Liver (tissue), 9 donors: ENCODE data around the gene CCSER2. TPM values are rescaled to one million over a fixed set of nuclear protein-coding genes. Genes with fewer than 3 reads are reported as not detected.

Source experiments
- DNase-seq: peaks from one replicate; pipeline ENCODE4 v3.0.0-alpha.2; 2017; ENCODE audit warnings: low spot score
- H3K27ac ChIP-seq, 2 donors: one replicate each; pipeline ENCODE4 v1.7.0; 2013; ENCODE audit warnings: inconsistent platforms in 2 of 2, low read length in 2 of 2, control low read depth in 1 of 2, low read depth in 1 of 2, mild to moderate bottlenecking in 1 of 2
- H3K27me3 ChIP-seq, 4 donors: one replicate each; pipeline versions ENCODE4 v1.6.1 to v1.7.0; 2013; ENCODE audit warnings: low read length in 3 of 4, inconsistent platforms in 1 of 4, mild to moderate bottlenecking in 1 of 4, moderate library complexity in 1 of 4; ENCODE audit not compliant: control insufficient read depth in 4 of 4, insufficient read depth in 4 of 4
- H3K36me3 ChIP-seq, 4 donors: one replicate each; pipeline versions ENCODE4 v1.6.1 to v1.7.0; 2013; ENCODE audit warnings: low read length in 3 of 4, mild to moderate bottlenecking in 3 of 4, low read depth in 1 of 4, moderate library complexity in 1 of 4; ENCODE audit not compliant: control insufficient read depth in 4 of 4, insufficient read depth in 3 of 4
- H3K4me1 ChIP-seq, 4 donors: one replicate each; pipeline versions ENCODE4 v1.6.1 to v1.7.0; 2013; ENCODE audit warnings: low read length in 3 of 4, mild to moderate bottlenecking in 3 of 4, moderate library complexity in 1 of 4; ENCODE audit not compliant: control insufficient read depth in 4 of 4, insufficient read depth in 4 of 4
- H3K4me3 ChIP-seq, 3 donors: one replicate each; pipeline versions ENCODE4 v1.6.1 to v1.7.0; 2013; ENCODE audit warnings: low read length in 3 of 3, control low read depth in 1 of 3, low read depth in 1 of 3, mild to moderate bottlenecking in 1 of 3
- H3K9ac ChIP-seq, 2 donors: one replicate each; pipeline ENCODE4 v1.7.0; 2013; ENCODE audit warnings: low read length in 2 of 2, mild to moderate bottlenecking in 2 of 2, moderate library complexity in 2 of 2, control low read depth in 1 of 2, low read depth in 1 of 2
- H3K9me3 ChIP-seq, 4 donors: one replicate each; pipeline versions ENCODE4 v1.6.1 to v1.7.0; 2013; ENCODE audit warnings: low read length in 3 of 4; ENCODE audit not compliant: control insufficient read depth in 4 of 4
- ATF3 ChIP-seq: IDR thresholded peaks from 2 replicates; pipeline ENCODE4 v1.6.1; 2016; ENCODE audit warnings: antibody characterized with exemption
- CTCF ChIP-seq: fragments of 150-350 bp; IDR thresholded peaks from 2 replicates; pipeline ENCODE4 v1.5.1; 2017; ENCODE audit warnings: improper control_type of control experiment, low read depth, low read length; ENCODE audit not compliant: missing input control
- EGR1 ChIP-seq, 2 donors: IDR thresholded peaks; 2 replicates each; pipeline ENCODE4 v1.6.1; 2016 to 2018; ENCODE audit warnings: antibody characterized with exemption in 2 of 2, low read depth in 2 of 2
- FOXA1 ChIP-seq: IDR thresholded peaks from 2 replicates; pipeline ENCODE4 v1.6.1; 2016; ENCODE audit warnings: antibody characterized with exemption
- FOXA2 ChIP-seq: IDR thresholded peaks from 2 replicates; pipeline ENCODE4 v1.6.1; 2016; ENCODE audit warnings: antibody characterized with exemption
- GABPA ChIP-seq, 2 donors: IDR thresholded peaks in 1 of 2; conservative IDR thresholded peaks in 1 of 2; 2 replicates each; pipeline ENCODE4 v1.6.1; 2016; ENCODE audit warnings: antibody characterized with exemption in 2 of 2, mild to moderate bottlenecking in 1 of 2, moderate library complexity in 1 of 2
- HNF4A ChIP-seq, 2 donors: conservative IDR thresholded peaks; 2 replicates each; pipeline ENCODE4 v1.6.1; 2016; ENCODE audit warnings: antibody characterized with exemption in 2 of 2, mild to moderate bottlenecking in 2 of 2
- HNF4G ChIP-seq: IDR thresholded peaks from 2 replicates; pipeline ENCODE4 v1.6.1; 2016; ENCODE audit warnings: antibody characterized with exemption
- JUND ChIP-seq, 2 donors: IDR thresholded peaks; 2 replicates each; pipeline ENCODE4 v1.6.1; 2016; ENCODE audit warnings: antibody characterized with exemption in 2 of 2
- MAX ChIP-seq: IDR thresholded peaks from 2 replicates; pipeline ENCODE4 v1.6.1; 2016; ENCODE audit warnings: antibody characterized with exemption
- NR2F2 ChIP-seq: IDR thresholded peaks from 2 replicates; pipeline ENCODE4 v1.6.1; 2016; ENCODE audit warnings: antibody characterized with exemption
- RAD21 ChIP-seq, 2 donors: IDR thresholded peaks; 2 replicates each; pipeline ENCODE4 v1.6.1; 2016; ENCODE audit warnings: antibody characterized with exemption in 2 of 2, mild to moderate bottlenecking in 2 of 2
- REST ChIP-seq: IDR thresholded peaks from 2 replicates; pipeline ENCODE4 v1.6.1; 2016; ENCODE audit warnings: antibody characterized with exemption, mild to moderate bottlenecking
- RXRA ChIP-seq, 2 donors: IDR thresholded peaks; 2 replicates each; pipeline ENCODE4 v1.6.1; 2017 to 2018; ENCODE audit warnings: antibody characterized with exemption in 2 of 2, mild to moderate bottlenecking in 1 of 2
- SP1 ChIP-seq: IDR thresholded peaks from 2 replicates; pipeline ENCODE4 v1.6.1; 2018; ENCODE audit warnings: antibody characterized with exemption, mild to moderate bottlenecking
- YY1 ChIP-seq: IDR thresholded peaks from 2 replicates; pipeline ENCODE4 v1.6.1; 2016; ENCODE audit warnings: antibody characterized with exemption, mild to moderate bottlenecking
- ZBTB33 ChIP-seq: IDR thresholded peaks from 2 replicates; pipeline ENCODE4 v1.6.1; 2016; ENCODE audit warnings: antibody characterized with exemption
- WGBS: extraction: QIAGEN DNeasy Blood & Tissue Kit; methylation state at CpG from one replicate; pipeline ENCODE4 v1.1.7; 2013; 5-methylcytosine and 5-hydroxymethylcytosine counted together
- polyA plus RNA-seq, 2 donors: library from polyadenylated mRNA; stranded (reverse) in 1 of 2; unstranded in 1 of 2; fragments of 200-250 nt in 1 of 2; fragments of >200 nt in 1 of 2; fragmentation: Nextera tagmentation in 1 of 2; extraction: Ambion mirVana in 1 of 2; gene quantifications; one replicate each; pipeline versions ENCODE4 v1.2.1 to v1.2.3, GENCODE V29; 2013 to 2015
- total RNA-seq, 2 donors: library from RNA; depleted of rRNA; stranded (reverse); fragments of >200 nt; gene quantifications; one replicate each; pipeline ENCODE4 v1.2.3, GENCODE V29; 2014
- donor health status: healthy.
- donor health status: healthy.
- donor health status: healthy.
- donor health status: healthy.
- donor health status: healthy.

CCSER2 gene
- total and polyA plus RNA-seq, 4 donors: 5.6 to 18.2 (median 12.1) TPM

- H3K9me3 ChIP-seq: no peaks in the 10 kb centered on the region
- H3K27me3 ChIP-seq: no peaks in the 10 kb centered on the region
- H3K36me3 ChIP-seq: no peaks in the 10 kb centered on the region
- H3K4me3 ChIP-seq: no peak overlapping the region
- no peak overlapping the region for H3K9ac ChIP-seq
- no peak for DNase-seq
- WGBS: 92% methylated on average over 1 of the region's 1 CpG
- no peak for TF ChIP-seq NR2F2
- TF ChIP-seq ZBTB33: no peak
- no peak for TF ChIP-seq EGR1 (IDR thresholded peaks at IDR 0.05; ENCODE audit: low read depth in 2 of 2)
- TF ChIP-seq RXRA (IDR thresholded peaks at IDR 0.05): no peak
- no peak for TF ChIP-seq RAD21 (IDR thresholded peaks at IDR 0.05)
- no peak for TF ChIP-seq FOXA2
- TF ChIP-seq HNF4G: no peak
- TF ChIP-seq JUND (IDR thresholded peaks at IDR 0.05): no peak
- TF ChIP-seq FOXA1: no peak
- TF ChIP-seq YY1: no peak
- no peak for TF ChIP-seq REST
- no peak for TF ChIP-seq GABPA (IDR thresholded peaks at IDR 0.05 in 1 of 2, conservative IDR thresholded peaks at IDR 0.05 in 1 of 2)
- TF ChIP-seq HNF4A (conservative IDR thresholded peaks at IDR 0.05): no peak
- no peak for TF ChIP-seq ATF3
- H3K4me1 ChIP-seq: no peaks in the 10 kb centered on the region
- H3K27ac ChIP-seq: no peak overlapping the region
These were observed 40.2 kb upstream of the CCSER2 start for GRCh38 chr10:84288151-84288550.

GRCh38 chr10:84289521-84290200 is 38.7 kb upstream of the CCSER2 start:
- Histone ChIP-seq H3K9ac (no peak overlapping the region), H3K4me3 (no peak overlapping the region), H3K9me3 (no peaks in the 10 kb centered on the region), H3K36me3 (no peaks in the 10 kb centered on the region), H3K27ac (no peak overlapping the region), H3K27me3 (no peaks in the 10 kb centered on the region), H3K4me1 (no peaks in the 10 kb centered on the region)
- DNase-seq: no peak
- 76% methylated on average over 1 of the region's 1 CpG for WGBS
- TF ChIP-seq FOXA2 (no peak), HNF4A (conservative IDR thresholded peaks at IDR 0.05) (no peak), ATF3 (no peak), MAX (no peak), CTCF (no peak), SP1 (no peak), RAD21 (IDR thresholded peaks at IDR 0.05) (no peak), REST (no peak)
